Measurements from ENCODE around the gene TTLL9. TPM values are rescaled to one million over a fixed set of nuclear protein-coding genes. Genes with fewer than 3 reads are reported as not detected.
"Not testable (repeated sequence)": the region's sequence is repeated elsewhere in the genome, so short reads cannot be mapped to it uniquely, and the experiment has no call there.

The TTLL9 gene
- polyA plus RNA-seq, 1 donor = 0.25 TPM

DNA sequence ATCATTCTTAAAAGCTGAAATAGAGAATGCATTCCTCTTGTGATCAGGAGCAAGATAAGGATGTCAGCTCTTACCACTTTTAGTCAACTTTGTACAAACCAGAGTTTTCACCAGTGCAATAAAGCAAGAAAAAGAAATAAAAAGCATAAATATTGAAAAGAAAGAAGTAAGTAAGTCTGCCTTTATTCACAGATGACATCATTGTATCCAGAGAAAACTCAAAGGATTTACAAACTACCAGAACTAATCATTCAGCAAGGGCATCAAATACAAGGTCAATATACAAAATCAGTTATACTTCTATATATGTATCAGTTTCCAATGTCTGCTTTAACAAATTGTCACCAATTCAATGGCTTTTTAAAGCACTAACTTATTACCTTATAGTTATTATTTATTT is 13.4 kb downstream of the TTLL9 start:
- DNase-seq = no peak

DNA sequence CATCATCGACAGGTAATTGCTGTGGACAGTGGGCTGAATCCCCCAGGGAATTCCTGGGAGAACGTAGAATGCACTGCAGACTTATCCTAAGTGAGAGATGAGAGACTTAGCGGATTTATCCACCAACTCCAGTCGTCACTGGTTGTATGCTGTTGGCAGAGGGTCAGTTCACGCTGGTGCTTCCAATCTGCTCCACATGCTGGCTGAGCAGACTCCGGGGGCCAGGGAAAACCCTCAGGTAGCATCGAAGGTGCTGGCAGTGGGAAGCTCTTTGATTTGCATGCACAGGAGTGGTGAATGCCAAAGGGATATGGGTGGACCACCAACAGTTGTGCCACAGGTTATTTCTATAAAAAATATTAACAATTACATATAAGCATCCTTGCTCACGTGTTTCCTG is 20.2 kb downstream of the TTLL9 start:
- no peak for DNase-seq

DNA sequence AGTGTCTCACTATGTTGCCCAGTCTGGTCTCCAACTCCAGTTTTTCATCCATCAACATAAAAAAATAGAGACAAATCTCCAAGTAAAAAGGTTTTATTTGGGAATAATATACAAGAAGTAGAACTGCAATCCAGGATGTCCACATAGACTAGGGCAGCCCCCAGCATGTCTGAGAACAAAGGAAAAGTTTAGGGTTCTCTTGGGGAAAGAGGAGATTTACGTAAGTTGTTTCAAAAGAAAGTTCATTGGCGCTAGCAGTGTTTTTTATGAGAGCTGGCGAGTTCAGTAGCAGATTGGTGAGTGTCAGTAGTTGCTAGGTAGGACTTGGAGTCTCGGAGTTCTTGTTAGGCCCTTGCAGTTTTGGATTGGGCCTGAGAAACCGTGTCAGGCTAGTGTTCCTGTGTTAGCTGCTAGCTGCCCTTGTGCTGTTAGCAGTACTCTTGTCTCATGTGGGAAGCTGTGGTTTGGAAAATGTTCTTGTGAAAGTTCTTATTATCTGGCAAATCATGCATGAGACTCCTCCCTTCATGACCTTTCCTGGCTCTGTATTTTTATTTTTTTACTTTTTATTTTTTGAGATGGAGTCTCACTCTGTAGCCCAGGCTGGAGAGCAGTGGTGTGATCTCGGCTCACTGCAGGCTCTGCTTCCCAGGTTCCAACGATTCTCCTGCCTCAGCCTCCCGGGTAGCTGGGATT is 24.7 kb downstream of the TTLL9 start:
- peak; percentile 42 for DNase-seq

DNA sequence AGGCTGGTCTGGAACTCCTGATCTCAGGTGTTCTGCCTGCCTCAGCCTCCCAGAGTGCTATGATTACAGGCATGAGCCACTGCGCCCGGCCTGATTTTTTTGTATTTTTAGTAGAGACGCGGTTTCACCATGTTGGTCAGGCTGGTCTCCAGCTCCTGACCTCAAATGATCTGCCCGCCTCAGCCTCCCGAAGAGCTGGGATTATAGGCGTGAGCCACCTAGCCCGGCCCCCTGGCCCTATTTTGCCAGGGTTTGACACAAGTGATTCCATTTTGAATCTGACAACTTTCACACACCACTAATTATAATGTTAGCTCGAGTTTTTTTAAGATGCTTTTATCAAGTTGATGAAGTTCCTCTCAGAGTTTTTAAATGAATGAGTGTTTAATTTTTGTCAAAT is 25.6 kb downstream of the TTLL9 start:
- no peak for DNase-seq

DNA sequence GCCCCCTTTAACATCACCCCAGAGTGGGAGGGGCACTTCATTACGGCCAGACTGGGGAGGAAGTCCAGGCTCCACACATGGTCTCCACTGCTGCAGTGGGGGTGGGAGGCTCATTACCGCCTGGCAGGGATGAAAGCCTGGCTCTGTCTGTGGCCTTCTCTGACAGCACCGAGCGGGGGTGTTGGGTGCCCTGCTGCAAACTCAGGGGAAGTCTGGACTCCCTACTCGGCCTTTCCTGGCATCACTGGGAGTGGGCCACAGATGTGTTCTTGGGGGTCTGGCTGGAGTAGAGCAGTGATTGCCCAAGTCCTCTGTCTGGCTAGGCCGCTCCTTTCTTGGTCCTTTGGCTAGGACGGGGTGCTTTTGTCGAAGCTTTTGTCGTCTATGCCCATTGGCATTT is 27.1 kb downstream of the TTLL9 start:
- DNase-seq = no peak

DNA sequence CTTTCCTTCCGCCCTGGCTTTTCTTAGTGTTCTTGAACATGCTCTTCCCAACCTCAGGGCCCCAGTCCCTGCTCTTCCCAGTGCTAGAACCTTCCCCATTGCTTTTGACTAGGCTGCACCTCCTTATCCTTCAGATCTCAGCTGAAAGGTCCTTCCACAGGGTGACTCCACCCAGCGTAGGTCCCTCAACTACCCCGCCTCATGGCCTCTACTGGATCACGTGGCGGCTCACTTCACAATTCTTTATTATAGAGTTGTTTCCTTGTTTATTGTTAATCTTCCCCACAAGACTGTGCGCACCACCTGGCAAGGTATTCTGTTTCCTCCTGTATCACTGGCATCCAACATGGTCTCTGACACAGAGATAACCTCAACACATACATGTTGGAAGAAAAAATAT is 31.2 kb downstream of the TTLL9 start:
- DNase-seq = no peak

DNA sequence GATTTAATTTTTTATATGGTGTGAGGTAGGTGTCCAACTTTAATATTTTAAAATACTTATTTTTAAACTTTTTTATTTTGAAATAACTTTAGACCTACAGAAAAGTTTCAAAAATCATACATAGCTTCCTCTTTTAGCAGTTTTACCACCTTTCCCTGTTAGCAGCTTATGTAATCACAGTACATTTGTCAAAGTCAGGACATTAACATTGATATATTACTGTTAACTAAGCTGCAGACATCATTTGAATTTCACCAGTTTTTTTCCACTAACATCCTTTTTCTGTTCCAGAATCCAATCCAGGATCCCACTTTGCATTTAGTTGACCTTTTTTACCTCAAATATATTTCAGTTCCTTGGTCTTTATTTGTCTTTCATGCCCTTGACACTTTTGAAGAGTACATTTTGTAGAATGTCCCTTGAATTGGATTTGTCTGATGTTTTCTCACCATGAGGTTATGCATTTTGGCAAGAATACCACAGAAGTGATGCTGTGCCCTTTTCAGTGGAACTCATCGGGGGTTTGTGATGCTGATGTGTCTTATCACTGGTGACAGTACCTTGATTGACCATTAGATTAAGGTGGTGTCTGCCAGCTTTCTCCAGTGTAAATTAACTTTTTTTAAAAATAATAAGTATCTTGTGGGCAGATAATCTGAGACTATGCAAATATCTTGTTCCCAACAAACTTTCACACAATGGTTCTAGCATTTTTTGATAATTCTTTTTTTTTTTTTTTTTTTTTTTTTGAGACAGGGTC is 33.4 kb downstream of the TTLL9 start:
- DNase-seq = no peak

DNA sequence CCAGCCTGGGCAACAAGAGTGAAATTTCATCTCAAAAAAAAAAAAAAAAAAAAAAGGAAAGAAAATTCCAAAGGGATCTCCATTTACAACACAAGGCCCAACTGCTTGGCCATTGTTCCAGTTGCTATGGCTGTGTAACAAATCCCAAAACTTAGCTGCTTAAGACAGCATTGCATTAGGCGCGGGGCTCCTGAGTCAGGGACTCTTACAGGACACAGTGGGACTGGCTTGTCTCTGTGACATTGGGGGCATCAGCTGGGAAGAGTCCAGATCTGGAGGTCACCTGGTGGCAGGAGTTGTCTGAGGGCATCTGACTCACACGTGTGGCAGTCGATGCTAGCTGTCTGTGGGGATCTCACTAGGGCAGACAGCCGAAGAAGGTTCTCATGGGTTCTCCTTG is 35.6 kb downstream of the TTLL9 start:
- no peak for DNase-seq

DNA sequence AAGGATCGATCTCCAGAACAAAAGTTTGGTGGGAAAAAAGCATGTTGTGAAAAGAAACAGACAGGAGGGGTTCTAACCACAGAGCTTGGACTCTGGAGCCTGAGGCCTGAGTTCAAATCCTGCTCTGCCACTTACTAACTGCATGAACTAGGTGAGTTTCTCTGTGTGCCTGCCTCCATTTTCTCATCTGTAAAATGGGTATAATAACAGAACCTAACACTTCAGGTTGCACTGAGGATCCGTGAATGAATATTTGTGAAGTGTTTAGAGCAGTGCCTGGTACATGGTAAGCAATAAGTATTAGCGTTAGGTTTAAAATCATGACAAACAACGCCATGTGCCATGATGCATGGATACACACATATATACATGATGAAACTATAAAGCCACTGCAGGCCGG is 36.6 kb downstream of the TTLL9 start:
- no peak for DNase-seq

DNA sequence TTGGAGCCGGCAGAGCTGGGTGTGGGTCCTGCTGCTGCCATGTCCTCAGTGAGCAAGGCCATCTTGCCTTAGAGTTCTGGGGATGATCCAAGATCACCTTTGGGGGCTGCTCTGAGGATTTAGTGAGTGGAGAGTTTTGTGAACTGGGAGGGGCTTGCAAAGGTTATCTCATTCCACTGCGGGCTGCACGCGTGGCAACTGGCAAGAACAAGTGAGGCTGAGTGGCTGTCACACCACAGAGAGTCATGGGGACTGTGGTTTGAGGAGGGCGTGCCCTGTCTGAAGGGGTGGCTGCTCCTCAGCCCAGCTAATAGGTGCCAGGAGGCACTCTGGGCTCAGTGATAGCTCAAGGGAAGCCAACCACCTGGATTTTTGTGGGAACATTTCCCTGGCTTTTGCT is 37.6 kb downstream of the TTLL9 start:
- no peak for DNase-seq

DNA sequence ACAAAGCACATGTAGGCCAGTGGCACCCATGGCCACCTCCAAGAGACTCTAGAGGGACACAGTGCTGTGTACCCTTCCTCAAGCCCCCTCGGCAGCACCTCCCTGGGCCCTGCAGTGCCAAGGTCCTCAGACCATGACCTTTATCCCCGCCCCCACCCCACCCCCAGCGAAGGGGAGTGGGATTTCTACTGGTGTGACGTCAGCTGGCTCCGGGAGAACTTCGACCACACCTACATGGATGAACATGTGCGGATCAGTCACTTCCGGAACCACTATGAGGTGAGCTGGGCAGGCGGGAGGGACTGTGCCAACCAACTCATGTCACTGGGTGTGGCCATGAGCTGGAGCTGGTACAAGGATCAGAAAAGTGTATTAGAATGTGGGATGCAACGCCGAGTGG is 38.0 kb downstream of the TTLL9 start:
- DNase-seq = no peak

DNA sequence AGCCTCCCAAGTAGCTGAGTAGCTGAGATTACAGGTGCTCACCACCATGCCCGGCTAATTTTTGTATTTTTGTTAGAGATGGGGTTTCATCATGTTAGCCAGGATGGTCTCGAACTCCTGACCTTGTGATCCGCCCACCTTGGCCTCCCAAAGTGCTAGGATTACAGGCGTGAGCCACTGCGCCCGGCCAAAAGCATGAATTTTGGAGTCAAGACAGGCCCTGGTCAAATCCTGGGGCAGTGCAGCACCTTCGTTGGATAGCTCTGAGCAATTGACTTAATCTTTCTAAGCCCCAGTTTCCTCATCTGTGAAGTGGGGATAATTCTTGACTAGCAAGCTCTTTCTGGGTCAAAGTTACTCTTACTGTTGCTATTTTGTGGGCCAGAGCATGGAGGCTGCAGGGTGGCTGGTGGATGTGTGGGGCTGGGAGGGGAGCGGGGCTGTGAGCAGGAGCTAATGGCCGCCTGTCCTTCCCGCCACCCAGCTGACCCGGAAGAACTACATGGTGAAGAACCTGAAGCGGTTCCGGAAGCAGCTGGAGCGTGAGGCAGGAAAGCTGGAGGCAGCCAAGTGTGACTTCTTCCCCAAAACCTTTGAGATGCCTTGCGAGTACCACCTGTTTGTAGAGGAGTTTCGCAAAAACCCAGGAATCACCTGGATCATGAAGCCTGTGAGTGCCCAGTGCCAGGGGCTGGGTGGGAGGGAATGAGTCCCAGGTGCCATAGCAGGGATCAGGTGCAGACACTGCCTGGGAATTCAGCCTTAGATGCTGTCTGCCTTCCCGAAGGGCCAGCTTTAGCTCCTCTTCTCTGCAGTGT is 39.0 kb downstream of the TTLL9 start:
- DNase-seq = no peak

DNA sequence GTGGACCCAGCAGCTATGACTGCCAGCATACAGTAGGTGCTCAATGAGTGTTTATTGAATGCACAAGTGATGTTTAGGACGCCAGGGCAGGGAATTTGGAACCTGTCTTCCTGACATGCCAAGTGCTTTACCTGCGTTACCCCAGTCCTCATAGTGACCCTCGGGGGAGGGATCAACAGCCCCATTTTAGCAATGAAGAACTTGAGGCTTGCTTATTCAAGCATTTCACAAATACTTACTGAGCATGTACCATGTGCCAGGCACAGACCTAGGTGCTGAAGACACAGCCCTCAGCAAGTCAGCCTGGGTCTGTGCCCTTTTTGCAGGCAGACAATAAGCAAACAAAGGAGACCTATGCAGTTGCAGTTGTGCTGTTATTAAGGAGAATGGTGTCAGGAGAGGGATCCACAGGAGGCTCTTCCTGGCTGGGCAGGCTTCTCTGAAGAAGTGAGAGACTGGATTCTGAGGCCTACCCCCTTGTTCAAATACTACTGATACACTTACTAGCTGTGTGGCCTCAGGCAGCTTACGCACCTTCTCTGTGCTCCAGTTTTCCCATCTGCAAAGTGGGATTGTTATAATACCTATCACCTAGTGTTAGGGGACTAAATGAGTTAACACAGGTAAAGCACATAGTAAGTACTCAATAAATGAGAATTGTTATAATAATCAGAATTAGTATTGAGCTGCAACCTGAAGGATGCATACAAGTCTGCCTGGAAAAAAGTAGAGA is 39.8 kb downstream of the TTLL9 start:
- DNase-seq = no peak

DNA sequence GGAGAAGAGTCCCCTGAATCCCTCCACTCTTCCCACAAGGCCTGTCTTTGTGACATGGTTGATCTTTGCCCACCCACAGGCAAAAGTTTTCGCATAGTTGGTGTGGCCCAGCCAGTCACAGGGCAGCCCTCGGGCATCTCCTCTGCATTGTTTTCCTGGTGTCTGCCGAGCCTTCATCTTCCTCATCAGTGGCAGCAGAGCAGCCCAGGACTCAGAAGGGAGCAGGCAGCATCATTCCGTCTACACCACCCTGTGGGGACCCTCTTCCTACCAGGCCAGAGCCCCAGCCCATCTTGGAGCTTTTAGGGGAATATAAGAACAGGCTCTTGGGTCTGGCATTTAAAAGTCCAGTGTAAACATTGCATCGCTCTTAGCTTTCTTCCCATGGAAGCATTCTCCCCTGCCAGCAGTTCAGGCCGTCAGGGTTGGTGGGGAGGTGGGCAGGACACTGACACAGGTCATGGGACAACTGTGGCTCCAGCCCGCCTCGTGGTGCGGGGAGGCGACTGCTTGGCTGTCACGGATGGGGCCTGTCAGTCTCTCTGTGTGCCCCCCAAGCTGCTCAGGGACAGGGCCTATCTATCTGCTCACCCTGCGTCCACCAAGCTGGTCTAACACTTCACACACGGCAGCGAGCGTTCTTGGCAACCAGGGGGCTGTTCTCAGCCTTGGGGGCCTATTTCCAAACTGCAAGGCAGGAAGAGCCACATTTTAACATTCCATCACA is 43.2 kb downstream of the TTLL9 start:
- DNase-seq = no peak

DNA sequence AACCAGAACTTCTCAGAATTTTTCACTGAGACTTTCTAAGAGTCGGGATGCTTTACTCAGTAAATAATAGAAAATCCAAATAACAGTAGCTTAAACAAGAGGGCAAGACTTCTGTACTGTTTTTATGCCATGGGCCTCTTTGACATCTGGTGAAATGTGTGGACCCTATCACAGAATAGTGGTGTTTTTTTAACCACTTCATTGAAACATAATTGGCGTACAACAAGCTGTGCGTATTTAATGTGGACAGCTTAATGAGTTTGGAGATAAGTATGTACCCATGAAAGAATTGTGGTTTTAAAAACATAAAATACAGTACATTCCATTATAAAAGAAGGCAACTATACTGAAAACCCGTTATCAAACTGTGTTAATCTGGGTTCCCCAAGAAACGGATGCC is 43.7 kb downstream of the TTLL9 start:
- DNase-seq = no peak

DNA sequence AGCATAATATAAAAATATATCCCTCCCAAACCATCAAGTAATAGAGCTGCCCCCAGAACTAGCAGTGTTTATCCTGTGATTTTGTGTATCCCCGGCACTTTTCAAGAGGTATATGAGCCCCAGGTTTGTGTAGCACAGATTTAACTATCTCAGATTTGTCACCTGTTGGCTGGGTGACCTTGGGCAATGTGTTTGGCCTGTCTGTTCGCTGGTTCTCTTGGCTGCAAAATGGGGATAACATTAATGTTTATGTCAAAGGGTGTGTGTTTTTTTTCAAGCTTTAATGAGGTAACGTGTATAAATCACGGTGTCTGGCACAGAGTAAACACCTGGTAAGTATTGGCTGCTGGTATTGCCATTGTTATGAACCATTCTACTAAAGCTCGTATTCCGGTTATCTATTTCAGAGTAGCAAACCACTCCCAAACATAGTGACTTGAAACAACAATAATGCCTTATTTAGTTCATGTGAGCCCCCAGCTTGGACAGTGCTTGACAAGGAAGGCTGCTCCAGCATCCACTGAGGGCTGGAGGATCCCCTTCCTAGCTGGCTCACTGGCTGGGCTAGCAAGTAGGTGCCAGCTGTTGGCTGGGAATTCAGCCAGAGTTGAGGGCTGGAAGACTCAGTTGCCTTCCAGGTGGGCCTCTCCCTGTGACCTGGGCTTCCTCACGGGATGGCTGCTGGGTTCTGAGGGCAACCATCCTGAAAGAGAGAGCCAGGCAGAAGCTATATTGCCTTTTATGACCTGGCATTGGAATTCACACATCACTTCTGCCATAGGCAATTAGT is 45.3 kb downstream of the TTLL9 start:
- DNase-seq = no peak

DNA sequence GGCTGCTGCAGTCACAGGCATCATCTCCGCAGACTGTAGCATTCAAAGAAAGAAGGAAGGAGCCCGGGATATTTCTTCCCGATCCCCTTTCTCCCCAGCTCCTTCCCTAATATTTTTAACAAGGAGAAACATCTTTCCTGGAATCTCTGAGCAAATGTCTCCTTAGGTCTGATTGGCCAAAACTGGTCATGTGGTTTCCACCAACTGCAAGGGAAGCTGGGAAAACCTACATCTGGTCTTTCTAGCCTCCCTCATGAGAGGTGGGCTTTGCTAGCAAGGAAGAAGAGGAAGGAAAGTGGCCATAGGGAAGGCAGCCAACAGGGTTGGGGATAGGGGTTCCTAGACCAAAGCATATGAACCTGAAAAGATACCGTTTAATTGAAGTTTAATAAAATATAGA is 46.3 kb downstream of the TTLL9 start:
- DNase-seq = no peak

DNA sequence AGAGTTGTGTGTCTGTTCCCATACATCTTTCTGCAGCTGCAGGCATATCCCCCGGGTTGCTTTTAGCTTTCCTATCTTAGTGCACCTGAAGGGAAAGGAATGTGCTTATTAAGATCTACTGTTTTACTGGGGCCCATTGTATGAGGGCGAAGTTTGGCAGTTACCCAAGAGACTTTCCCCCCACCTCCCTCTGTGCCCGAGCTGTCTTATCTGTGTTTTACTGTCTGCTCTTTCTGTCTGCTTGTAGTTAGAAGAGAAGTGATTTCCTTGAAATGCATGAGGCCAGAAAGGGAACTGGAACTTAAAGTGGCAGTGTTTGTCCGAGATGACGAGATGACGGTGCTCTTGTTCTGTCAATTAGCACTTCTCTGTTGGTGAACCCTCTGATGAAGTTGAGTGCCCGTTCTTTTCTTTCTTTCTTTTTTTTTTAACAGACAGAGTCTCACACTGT is 47.6 kb downstream of the TTLL9 start:
- DNase-seq = not testable (repeated sequence)

DNA sequence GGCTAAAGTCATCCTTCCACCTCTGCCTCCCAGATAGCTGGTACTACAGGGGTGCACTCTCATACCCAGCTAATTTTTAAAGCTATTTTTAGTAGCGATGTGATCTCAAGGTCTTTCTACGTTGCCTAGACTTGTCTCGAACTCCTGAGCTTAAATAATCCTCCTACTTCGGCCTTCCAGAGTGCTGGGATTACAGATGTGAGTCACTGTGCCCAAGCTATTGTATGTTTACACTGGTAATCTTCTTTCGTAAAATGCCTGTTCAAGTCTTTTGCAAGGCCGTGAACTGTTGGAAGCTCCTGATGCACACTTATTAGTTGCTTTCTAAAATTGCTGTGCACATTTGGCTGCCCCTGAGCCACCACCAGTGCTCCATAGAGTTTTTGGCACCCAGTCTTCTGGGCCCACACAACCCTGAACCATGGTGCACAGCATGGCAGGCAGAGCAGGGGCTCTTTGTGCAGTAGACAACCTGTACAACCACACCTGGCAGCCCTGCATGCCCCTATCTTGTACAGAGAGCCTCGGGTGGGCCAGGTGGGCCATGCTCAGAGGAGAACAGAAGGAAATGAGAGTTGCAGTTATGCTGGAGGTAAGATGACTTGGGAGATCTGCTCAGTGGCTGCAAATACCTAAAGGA is 48.2 kb downstream of the TTLL9 start:
- no peak for DNase-seq

DNA sequence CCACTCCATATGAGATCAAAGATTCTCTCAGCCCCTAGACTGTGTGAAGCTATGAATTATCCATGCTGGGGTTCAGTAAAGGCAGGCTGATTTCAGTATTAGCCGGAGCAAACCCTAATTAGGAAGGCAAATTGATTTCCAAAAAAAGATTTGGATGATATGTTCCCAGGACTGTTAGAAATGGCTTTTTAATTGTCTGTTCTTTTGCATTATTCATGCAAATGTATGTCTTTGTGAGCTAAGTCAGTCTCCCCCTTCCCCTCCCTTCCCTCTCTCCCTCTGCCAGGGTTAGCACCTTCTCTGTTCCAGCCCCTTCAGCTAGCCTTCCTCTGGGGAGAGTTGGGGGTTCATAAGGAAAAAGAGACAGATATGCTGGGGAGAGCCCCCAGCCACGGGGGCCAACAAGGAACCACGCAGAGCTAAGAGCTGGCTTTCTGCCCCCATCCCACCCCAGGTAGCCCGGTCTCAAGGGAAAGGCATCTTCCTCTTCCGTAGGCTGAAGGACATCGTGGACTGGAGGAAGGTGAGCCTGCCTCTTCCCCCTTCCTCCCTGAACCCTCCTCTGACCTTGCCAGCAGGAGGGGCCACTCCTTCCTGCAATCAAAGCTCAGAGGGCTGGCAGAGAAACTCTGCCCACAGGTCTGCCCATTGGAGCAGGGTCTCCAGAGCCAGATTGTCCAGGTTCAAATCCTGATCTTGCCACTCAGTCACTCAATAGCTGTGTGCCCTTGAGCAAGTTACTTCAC is 49.1 kb downstream of the TTLL9 start:
- no peak for DNase-seq

All from hindlimb muscle (tissue), 1 donor.